ENCODE results near the gene FHL2.

FHL2 gene

DNA sequence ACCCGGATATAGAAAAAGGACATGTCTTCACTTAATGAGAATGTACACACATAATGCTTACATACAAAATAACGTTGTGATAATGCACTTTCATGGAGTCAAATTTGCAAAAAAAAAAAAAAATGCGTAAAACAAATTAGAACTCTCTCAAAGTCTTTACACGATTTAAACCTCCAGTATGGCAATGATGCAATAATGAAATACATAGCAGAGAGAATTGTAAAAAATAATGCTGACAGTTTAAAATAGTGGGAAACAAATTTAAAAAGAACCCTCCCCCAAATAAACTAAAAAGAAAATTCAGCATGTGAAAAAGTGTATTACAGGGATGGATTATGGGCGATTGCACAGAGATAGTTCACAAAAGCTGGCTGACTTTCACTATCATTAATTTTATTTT is 46.6 kb upstream of the FHL2 start:
- Histone ChIP-seq H4K20me1 (ENCODE audit: insufficient read depth, low read length) (no peaks in the 10 kb centered on the region), H3K9me3 (replicated peaks; ENCODE audit: insufficient read depth, low read length) (no peaks in the 10 kb centered on the region), H2AFZ (ENCODE audit: low read length) (no peak overlapping the region), H3K27me3 (replicated peaks; ENCODE audit: insufficient read depth, low read length) (no peaks in the 10 kb centered on the region), H3K9ac (ENCODE audit: low read length) (no peak overlapping the region), H3K4me3 (ENCODE audit: low read length) (no peak overlapping the region), H3K9me2 (replicated peaks; ENCODE audit: insufficient read depth, low read length) (no peaks in the 10 kb centered on the region), H3K4me2 (ENCODE audit: low read depth, low read length) (no peak overlapping the region), H3K4me1 (ENCODE audit: low read length) (no peaks in the 10 kb centered on the region), H3K27ac (ENCODE audit: low read length) (no peak overlapping the region), H3F3A (ENCODE audit: insufficient read depth, low read length) (no peaks in the 10 kb centered on the region), H3K36me3 (replicated peaks; ENCODE audit: insufficient read depth, low read length) (no peaks in the 10 kb centered on the region), H3K79me2 (ENCODE audit: low read length) (no peaks in the 10 kb centered on the region)
- TF ChIP-seq, protein P1, sequence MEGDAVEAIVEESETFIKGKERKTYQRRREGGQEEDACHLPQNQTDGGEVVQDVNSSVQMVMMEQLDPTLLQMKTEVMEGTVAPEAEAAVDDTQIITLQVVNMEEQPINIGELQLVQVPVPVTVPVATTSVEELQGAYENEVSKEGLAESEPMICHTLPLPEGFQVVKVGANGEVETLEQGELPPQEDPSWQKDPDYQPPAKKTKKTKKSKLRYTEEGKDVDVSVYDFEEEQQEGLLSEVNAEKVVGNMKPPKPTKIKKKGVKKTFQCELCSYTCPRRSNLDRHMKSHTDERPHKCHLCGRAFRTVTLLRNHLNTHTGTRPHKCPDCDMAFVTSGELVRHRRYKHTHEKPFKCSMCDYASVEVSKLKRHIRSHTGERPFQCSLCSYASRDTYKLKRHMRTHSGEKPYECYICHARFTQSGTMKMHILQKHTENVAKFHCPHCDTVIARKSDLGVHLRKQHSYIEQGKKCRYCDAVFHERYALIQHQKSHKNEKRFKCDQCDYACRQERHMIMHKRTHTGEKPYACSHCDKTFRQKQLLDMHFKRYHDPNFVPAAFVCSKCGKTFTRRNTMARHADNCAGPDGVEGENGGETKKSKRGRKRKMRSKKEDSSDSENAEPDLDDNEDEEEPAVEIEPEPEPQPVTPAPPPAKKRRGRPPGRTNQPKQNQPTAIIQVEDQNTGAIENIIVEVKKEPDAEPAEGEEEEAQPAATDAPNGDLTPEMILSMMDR (IDR thresholded peaks at IDR 0.05; ENCODE audit: low read length) = no peak
- TF ChIP-seq EZH2phosphoT487 (IDR thresholded peaks at IDR 0.05; ENCODE audit: low read length) = no peak
- no peak for TF ChIP-seq EZH2 (optimal IDR thresholded peaks at IDR 0.05; ENCODE audit: low read depth, low read length)
- no peak for DNase-seq

DNA sequence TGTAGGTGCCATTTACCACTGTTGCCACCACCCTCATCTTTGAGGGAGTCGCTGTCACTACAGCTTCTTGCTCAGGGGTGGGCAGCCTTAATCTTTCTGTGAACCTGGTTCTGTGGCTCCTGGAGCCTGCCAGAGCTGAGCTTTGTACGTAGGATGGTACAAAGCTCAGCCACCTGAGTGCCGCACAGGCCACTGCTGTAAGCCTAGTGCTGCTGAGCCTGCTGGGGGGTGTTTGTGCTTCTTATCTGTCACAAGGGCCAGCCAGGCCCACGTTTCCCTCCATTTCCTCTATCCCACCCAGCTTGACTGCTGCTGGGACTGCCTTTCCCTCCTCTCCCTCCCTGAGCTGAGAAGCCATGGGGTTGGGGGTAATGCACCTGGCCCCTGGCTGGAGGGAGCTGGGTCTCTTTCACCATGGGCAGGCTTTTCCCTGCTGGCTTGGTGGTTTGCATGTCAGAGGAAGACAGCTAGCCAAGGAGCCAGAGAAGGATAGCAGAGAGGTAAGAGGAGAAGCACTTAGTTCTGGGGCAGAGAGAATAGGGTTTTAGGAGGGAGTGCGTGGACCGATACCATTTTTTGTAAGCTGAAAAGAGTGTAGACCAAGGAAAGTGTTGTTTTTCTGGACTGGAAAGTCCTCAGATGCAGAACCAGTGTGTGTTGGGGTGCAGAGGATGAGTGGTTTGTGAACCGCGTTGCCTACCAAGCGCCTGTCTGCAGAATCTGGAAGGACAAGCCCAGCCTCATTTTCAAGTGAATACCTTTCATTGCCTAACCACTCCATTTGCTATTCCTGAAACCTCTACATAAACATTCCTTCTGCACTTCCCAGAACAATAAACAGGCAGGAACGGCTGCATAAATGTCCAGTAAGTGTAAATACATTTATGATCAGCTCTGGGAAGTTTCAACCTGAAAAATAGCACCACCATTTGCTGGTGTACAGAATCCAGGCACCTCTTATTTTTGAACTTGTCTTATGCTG is 45.1 kb upstream of the FHL2 start:
- H3K9me2 ChIP-seq (replicated peaks; ENCODE audit: insufficient read depth, low read length) = no peaks in the 10 kb centered on the region
- H3K4me2 ChIP-seq (ENCODE audit: low read depth, low read length) = no peak overlapping the region
- no peak overlapping the region for H3K27ac ChIP-seq (ENCODE audit: low read length)
- H3K9me3 ChIP-seq (replicated peaks; ENCODE audit: insufficient read depth, low read length) = no peaks in the 10 kb centered on the region
- H3F3A ChIP-seq (ENCODE audit: insufficient read depth, low read length) = no peaks in the 10 kb centered on the region
- no peaks in the 10 kb centered on the region for H3K27me3 ChIP-seq (replicated peaks; ENCODE audit: insufficient read depth, low read length)
- no peak overlapping the region for H3K9ac ChIP-seq (ENCODE audit: low read length)
- H3K4me1 ChIP-seq (ENCODE audit: low read length) = no peaks in the 10 kb centered on the region
- H3K4me3 ChIP-seq (ENCODE audit: low read length) = no peak overlapping the region
- no peaks in the 10 kb centered on the region for H3K79me2 ChIP-seq (ENCODE audit: low read length)
- DNase-seq = no peak
- TF ChIP-seq, protein P1 (IDR thresholded peaks at IDR 0.05; ENCODE audit: low read length) = no peak
- no peak for TF ChIP-seq EZH2 (optimal IDR thresholded peaks at IDR 0.05; ENCODE audit: low read depth, low read length)
- no peak for TF ChIP-seq EZH2phosphoT487 (IDR thresholded peaks at IDR 0.05; ENCODE audit: low read length)
- no peak overlapping the region for H2AFZ ChIP-seq (ENCODE audit: low read length)
- no peaks in the 10 kb centered on the region for H3K36me3 ChIP-seq (replicated peaks; ENCODE audit: insufficient read depth, low read length)
- H4K20me1 ChIP-seq (ENCODE audit: insufficient read depth, low read length) = no peaks in the 10 kb centered on the region

DNA sequence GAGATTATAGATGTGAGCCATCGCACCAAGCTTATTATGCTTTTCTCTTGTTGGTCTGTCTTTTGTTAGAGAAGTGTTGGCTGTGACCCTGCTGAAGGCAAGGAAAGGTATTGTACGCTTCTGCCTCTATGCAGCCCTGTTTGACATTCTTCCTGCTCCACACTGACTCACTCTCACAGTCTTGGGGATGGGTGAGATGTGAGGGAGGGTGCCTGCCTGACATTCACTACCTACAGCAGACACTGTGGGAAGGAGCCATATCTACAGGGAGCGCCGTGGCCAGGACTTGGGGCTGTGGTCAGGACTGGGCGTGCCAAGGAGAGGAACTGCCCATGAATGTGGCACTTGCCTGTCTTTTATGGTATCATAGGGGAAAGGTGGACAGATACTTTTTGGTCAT is 43.9 kb upstream of the FHL2 start:
- Histone ChIP-seq H3K9ac (ENCODE audit: low read length) (no peak overlapping the region), H3K79me2 (ENCODE audit: low read length) (no peaks in the 10 kb centered on the region), H3K4me2 (ENCODE audit: low read depth, low read length) (no peak overlapping the region), H3K9me2 (replicated peaks; ENCODE audit: insufficient read depth, low read length) (no peaks in the 10 kb centered on the region), H3K27ac (ENCODE audit: low read length) (no peak overlapping the region), H2AFZ (ENCODE audit: low read length) (no peak overlapping the region), H3F3A (ENCODE audit: insufficient read depth, low read length) (no peaks in the 10 kb centered on the region), H3K9me3 (replicated peaks; ENCODE audit: insufficient read depth, low read length) (no peaks in the 10 kb centered on the region), H3K36me3 (replicated peaks; ENCODE audit: insufficient read depth, low read length) (no peaks in the 10 kb centered on the region), H3K4me3 (ENCODE audit: low read length) (no peak overlapping the region), H4K20me1 (ENCODE audit: insufficient read depth, low read length) (no peaks in the 10 kb centered on the region), H3K27me3 (replicated peaks; ENCODE audit: insufficient read depth, low read length) (no peaks in the 10 kb centered on the region), H3K4me1 (ENCODE audit: low read length) (no peaks in the 10 kb centered on the region)
- no peak for DNase-seq
- TF ChIP-seq, protein P1 (IDR thresholded peaks at IDR 0.05; ENCODE audit: low read length) = no peak
- no peak for TF ChIP-seq EZH2 (optimal IDR thresholded peaks at IDR 0.05; ENCODE audit: low read depth, low read length)
- no peak for TF ChIP-seq EZH2phosphoT487 (IDR thresholded peaks at IDR 0.05; ENCODE audit: low read length)

Data from MM.1S (cell line).